CD4-positive, alpha-beta T cell treated with Interleukin-21 for 1 hour (primary cell): ENCODE measurements around the gene TMEM156.
"Not testable (repeated sequence)": the region's sequence is repeated elsewhere in the genome, so short reads cannot be mapped to it uniquely, and the experiment has no call there.

Source experiments
- DNase-seq: peaks from one replicate; pipeline ENCODE4 v3.0.0-alpha.2; 2020

Gene TMEM156

DNA sequence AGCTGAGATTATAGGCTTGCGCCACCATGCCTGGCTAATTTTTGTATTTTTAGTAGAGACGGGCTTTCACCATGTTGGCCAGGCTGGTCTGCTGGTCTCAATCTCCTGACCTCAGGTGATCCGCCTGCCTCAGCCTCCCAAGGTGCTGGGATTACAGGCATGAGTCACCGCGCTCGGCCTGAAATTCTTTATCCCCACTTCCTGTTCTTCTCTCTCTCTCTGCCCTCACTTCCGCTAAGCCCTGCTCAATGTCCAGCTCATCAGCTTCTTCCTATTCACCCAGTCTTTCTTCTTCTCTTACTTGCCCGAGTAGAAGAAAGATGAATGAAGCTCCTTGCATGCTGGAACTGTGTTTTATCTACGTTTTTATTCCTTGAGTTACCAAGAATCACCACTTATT, 43.9 kb downstream of the TMEM156 start:
- DNase-seq = not testable (repeated sequence)

DNA sequence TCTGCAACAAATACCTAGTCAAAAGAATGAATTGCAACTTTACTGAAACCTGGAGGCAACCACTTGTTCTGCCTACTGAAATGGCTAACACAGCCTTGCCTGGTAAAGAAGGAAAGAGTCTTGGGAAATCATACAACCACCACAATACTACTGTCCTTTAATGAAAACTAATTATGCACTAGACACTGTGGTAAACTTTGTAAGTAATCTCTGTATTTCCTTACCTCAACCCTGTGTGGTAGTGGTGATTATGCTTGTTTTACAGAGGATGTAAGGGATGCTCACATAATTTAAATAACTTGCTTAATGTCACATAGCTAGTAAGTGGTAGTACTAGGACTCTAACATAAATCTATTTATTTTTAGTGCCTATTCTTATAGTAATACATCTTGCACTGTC, 44.7 kb downstream of the TMEM156 start:
- no peak for DNase-seq

DNA sequence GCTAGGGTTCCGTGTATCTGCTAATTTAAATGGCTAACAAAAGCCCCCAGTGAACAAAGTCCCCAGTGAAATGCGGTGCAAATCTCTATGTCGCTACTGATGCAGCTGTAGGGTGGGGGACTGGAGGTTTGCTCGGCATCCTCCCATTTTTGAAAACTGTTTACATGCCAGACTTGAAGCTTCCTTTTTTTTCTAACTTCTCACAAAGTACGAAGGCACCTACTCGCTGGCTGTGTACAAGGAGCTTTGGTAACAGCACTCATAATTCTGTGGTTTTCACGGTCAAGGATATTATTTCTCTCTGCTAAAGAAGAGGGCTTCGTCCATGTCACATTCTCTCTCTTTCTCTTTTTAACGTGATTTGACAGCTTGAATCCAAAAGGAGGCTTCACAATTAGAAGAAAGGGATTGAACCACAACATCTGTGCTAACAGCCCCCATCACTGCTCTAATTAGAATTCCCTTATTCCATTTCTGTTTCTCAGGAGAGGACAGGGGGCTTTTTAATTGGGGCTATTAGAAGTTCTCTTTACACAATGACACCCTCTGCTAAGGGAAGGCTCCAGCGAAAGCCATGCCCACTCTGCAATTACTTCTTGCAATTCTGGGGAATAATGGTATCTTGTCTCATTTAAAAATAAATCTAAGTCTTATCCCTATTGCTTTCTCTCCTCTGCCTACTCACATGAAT, 46.7 kb downstream of the TMEM156 start:
- DNase-seq = peak; percentile 10

DNA sequence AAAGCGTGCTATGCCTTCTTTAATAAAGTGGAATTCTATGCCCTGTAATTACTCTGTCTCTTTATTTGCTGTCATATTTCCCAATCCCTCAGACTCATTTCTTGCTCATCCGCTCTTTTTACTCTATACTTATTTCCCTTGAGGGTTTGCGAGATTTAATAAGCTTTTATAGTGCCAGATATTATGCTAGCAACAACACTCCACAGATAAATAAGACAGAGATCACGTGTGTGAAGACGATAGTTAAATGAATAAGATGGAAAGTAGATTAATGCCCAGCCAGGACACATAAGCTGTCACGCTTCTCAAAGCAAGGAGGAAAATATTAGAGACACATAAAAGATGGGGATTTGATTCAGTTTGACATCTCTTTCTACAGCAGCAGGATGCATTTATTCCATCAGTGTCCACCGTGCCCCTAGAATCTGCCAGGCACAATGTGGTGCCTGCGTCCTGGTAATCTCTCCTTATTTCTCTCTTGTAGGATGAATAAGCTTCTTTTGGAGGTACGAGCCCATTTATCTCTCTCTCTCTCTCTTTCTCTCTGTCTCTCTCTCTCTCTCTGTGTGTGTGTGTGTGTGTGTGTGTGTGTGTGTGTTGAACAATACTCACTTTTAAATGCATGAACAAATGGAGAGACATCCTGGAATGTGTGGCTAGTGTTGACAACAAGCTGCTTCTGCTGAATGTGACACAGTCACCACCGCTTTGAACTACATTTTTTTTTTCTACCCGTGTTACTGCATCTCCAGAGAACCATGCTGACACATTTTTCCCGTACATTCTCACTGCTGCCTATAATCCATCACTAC, 48.2 kb downstream of the TMEM156 start:
- no peak for DNase-seq

- DNase-seq = no peak
Observed at GRCh38 chr4:38983291-38983690, 48.9 kb downstream of the TMEM156 start.

DNA sequence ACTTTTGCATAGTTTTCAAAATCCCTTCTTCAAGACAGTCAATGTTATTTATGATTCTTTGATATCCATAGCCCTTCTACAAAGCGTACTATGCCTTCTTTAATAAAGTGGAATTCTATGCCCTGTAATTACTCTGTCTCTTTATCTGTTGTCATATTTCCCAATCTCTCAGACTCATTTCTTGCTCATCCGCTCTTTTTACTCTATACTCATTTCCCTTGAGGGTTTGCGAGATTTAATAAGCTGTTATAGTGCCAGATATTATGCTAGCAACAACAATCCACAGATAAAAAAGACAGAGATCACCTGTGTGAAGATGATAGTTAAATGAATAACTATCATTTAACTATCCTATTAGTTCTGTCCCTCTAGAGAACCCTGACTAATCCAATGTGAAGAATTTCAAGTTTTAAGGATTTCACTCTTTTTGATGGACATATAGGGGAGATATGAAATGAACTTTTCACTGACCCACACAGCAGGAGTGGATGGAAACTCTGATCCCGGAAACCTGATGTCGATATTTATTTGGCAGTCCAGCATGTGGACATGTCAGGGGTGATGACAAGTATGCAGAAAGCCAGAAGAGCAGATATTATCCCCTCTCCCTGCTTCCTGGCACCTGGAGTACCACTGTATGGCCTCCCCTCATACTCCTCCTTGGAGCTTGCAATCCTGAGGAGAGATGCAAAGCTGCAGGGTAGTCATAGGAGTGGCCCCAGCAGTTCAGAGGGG, 49.7 kb downstream of the TMEM156 start:
- DNase-seq = no peak

DNA sequence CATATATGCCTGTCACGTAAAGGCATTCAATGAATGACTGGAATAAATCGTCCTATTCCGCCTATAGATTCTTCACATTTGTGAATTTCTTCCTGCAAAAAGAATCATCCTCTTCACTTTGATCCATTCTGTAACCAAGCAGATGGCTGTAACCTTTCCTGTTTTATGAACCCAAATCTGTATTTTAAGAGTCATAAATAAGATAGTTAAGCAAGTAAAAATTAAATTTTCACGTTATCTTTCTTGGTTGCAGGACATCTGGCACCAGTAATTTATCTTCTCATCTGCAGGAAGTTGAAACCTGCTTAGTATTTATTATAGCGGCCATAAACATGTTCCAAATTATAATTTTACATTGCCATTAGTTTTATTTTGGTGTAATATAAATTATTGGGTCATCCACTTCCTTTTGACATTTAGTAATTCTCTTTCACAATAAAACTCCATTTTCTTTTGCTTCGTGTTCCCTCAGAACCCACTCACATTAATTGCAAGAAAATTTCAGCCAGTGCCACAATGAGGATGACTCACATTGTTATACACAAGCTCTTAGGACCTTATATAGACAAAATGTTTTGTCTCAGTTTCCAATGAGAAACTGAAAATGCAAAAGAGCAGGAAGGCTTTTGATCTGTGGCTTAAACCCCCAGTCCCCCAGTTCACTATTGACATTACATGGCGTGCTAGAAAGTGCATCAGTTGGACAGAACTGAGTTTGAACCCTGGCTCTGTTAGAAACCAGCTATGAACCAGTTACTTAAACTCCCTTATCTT, 51.1 kb downstream of the TMEM156 start:
- DNase-seq = no peak

- no peak for DNase-seq
Observed at GRCh38 chr4:38979511-38980230, 52.5 kb downstream of the TMEM156 start.

DNA sequence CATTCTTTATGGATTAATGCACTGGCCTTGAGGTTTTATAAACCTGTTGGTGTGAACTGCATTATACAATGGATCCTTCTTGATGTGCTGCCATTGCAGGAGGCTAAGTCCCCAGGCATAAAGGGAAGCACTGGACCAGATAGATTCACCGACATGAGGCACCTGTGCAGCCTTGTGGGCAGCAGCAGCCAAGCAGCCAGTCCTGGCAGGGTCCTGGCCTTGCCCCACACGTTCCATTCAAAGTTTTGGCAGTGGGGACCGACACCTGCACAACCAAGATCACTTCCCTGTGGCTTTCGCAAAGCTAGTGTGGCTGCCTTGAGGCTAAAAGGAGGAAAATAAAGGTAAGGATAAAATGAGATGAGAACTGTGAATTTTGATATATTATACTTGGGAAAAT, 53.1 kb downstream of the TMEM156 start:
- no peak for DNase-seq

DNA sequence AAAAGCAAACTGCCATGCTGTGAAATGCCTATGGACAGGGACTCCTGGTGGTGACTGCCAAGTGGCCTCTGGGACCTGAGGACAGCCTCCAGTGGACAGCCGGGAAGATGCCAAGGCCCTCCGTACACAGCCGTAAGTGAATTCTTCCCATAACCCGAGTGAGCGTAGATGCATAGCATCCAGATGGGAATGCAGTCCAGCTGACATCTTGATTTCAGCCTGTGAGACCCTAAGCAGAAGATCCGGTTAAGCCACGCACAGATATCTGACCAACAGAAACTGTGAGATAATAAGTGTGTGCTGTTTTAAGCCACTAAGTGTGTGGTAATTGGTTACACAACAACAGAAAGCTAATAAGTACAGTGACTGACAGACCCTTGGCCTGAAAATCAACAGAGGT, 55.9 kb downstream of the TMEM156 start:
- no peak for DNase-seq

DNA sequence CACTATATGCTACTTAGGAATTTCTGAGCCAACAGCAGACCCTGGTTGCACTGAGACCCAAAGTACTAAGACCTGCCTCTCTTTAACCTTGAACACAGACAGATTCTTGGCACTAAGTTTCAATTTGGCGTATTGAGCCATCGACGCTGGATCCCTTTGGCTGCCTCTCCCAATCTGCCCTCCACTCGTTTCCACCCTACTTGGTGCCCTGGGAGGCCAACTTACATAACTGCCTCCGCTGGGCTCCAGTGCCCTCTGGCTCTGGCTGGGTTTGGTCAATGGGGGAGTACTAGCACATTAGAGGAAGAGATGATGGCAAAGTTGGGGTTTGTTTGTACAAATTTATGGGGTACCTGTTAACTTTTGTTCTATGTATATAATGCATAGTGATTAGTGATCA, 63.5 kb downstream of the TMEM156 start:
- DNase-seq = no peak

DNA sequence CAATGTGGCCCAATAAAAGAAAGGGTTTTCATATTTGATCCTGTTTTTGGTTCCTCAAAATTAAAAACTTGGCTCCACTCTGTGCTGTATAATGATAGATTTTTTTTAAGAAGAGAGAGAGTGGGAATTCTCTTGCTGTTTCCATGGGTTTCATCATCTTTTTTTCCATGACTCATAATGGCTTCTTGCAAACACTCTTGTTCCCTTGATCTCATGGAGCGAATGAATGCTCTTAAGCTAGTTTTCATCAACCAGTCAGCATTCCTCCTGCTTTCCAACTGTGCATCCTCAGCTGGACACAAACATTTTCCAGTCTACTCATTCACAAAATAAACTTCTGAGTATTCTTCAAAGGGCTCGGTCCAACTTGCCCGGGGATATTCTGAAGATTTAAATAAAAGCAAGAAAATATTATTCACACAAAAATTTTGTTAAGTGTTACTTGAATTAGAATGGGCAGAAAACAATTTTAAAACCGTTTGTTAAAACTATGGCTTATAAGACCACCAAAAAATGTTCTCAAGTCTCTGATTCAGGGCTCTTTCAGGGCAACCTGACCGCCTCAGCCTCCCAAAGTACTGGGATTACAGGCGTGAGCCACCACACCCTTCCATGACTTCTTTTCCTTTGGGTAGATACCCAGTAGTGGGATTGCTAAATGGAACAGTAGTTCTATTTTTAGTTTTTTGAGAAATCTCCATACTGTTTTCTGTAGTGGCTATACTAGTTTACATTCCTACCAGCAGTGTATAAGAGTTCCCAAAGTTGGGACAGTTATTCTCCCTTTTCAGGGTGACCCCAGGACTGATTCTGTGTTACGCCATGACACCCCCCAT, 64.7 kb downstream of the TMEM156 start:
- DNase-seq = no peak

GRCh38 chr4:38965866-38966265, 66.3 kb downstream of the TMEM156 start:
- no peak for DNase-seq

GRCh38 chr4:38964942-38965775, 67.0 kb downstream of the TMEM156 start:
- DNase-seq = no peak

DNA sequence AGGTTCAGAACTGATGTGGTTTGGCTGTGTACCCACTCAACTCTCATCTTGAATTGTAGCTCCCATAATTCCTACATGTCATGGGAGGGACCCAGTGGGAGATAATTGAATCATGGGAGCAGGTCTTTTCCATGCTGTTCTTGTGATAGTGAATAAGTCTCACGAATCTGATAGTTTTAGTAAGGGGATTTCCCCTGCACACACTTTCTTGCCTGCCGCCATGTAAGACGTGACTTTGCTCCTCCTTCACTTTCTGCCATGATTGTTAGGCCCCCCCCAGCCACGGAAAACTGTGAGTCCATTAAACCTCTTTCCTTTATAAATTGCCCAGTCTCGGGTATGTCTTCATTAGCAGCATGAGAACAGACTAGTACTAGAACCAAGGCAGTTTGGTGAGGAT, 73.0 kb downstream of the TMEM156 start:
- not testable (repeated sequence) for DNase-seq

DNA sequence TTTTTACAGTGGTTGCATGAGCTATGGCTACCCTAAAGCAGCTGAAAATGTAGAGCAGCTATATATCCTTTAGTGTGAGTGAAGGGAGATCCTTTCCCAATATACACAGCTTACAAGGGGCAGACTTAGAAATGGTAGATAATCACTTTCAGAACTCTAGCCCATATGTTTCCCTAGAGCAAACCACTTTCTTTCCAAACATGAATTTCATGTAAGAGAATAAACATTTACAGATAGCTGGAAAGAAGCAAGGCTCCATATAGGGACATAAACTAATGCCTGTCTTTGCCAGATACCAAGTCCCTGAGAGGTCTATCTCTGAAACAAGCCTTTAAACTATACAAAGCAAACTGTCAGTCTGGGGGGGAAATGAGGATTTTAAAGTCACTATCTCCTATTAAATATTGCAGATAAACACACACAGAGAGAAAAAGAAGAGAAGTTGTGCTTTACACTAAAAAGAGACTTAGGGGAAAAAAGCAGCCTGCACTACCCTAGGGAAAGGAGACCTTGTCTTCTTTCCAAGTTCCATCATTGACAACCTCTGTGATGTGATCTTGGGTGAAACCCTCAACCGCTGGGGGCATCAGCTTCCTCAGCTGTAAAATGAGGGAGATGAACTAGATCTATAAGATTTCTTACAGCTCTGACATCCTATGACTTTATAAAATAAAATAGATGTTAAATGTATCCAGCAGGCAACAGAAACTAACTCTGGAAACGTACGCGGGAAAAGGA, 73.6 kb downstream of the TMEM156 start:
- no peak for DNase-seq

- DNase-seq = no peak
Observed at GRCh38 chr4:38957893-38958292, 74.3 kb downstream of the TMEM156 start.

DNA sequence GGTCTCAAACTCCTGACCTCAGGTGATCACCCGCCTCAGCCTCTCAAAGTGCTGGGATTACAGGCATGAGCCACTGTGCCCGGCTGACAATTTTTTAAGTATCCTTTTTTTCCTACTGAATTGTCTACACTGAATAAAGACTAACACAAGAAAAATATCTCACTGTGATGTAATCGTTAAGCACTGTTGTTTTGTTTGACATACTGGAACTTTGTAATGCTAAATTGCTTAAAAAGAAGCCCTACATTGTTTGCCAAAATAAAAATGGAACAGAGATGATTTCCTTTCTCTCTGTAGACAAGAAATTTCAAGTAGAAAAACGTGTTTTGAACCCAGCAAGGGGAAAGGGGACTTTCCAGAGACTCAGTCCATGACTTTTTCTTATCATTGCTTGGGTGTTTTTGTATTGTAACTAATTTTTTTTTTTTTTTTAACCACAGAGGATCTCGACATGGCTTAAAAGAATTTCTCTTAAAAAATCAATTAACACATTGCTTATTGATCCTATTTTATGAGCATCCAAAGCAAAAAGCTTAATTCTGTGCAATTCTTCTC, 74.9 kb downstream of the TMEM156 start:
- no peak for DNase-seq

GRCh38 chr4:38955957-38956356, 76.3 kb downstream of the TMEM156 start:
- DNase-seq = no peak
